Hematopoietic multipotent progenitor cell treated with erythropoietin and hydrocortisone succinate and interleukin-3 and kit ligand, for 4 days (in vitro differentiated cells): ENCODE results near the gene TTLL9.

ENCODE experiments used
- DNase-seq: peaks from one replicate; pipeline ENCODE4 v3.0.0-alpha.2; 2015

Gene TTLL9

GRCh38 chr20:31890646-31891045 is 20.2 kb downstream of the TTLL9 start:
- DNase-seq = no peak

- DNase-seq = peak; percentile 94
Observed at GRCh38 chr20:31894980-31895675, 24.7 kb downstream of the TTLL9 start.

GRCh38 chr20:31896049-31896448 is 25.6 kb downstream of the TTLL9 start:
- DNase-seq = no peak

- DNase-seq = no peak
Observed at GRCh38 chr20:31897541-31897940, 27.1 kb downstream of the TTLL9 start.

- DNase-seq = no peak
Observed at GRCh38 chr20:31901615-31902014, 31.2 kb downstream of the TTLL9 start.

GRCh38 chr20:31903627-31904386 is 33.4 kb downstream of the TTLL9 start:
- DNase-seq = peak; percentile 39

- DNase-seq = no peak
Observed at GRCh38 chr20:31906001-31906400, 35.6 kb downstream of the TTLL9 start.

- no peak for DNase-seq
Observed at GRCh38 chr20:31907046-31907445, 36.6 kb downstream of the TTLL9 start.

- peak; percentile 92 for DNase-seq
Observed at GRCh38 chr20:31908016-31908415, 37.6 kb downstream of the TTLL9 start.

GRCh38 chr20:31908424-31908823 is 38.0 kb downstream of the TTLL9 start:
- no peak for DNase-seq

GRCh38 chr20:31909253-31910070 is 39.0 kb downstream of the TTLL9 start:
- no peak for DNase-seq

- no peak for DNase-seq
Observed at GRCh38 chr20:31910071-31910803, 39.8 kb downstream of the TTLL9 start.

- DNase-seq = no peak
Observed at GRCh38 chr20:31913431-31914157, 43.2 kb downstream of the TTLL9 start.

GRCh38 chr20:31914170-31914569 is 43.7 kb downstream of the TTLL9 start:
- no peak for DNase-seq

GRCh38 chr20:31915491-31916280 is 45.3 kb downstream of the TTLL9 start:
- no peak for DNase-seq

- no peak for DNase-seq
Observed at GRCh38 chr20:31916708-31917107, 46.3 kb downstream of the TTLL9 start.

GRCh38 chr20:31917962-31918412 is 47.6 kb downstream of the TTLL9 start:
- DNase-seq = peak; percentile 90

- DNase-seq = no peak
Observed at GRCh38 chr20:31918466-31919105, 48.2 kb downstream of the TTLL9 start.

- DNase-seq = no peak
Observed at GRCh38 chr20:31919410-31920155, 49.1 kb downstream of the TTLL9 start.
